ENCODE results near the gene UBAC2. TPM values are rescaled to one million over a fixed set of nuclear protein-coding genes. Genes with fewer than 3 reads are reported as not detected.
A peak's percentile ranks its signal among the peaks of the same experiment; 100 is the strongest.

UBAC2 gene
- polyA plus RNA-seq, 6 donors from 2014 or later, result 107 to 132 (median 115) TPM

DNA sequence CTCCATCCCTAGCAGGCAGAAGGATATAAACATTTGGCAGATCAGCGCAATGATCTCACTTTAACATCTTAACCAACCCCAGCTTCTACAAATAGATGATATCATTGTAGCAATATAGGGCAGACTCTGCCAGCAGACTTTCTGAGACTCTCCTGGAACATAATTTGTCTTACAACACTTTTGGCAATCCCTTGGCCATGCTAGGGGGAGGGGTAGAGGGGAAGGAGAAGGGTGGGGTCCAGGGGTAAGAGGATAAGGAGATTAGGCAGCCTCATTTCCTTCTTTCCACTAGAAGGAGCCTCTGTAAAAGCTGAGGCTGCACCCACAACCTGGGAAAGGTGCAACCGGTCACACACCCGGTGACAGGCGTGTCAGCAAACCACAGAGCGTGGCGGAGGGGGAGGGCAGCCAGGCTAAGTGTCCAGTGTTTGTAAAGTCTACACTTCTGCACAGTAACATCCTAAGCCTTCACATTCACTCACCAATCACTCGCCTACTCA is 8.7 kb upstream of the UBAC2 start:
- ATAC-seq (ENCODE audit: low read depth in 2 of 2), result no peak

DNA sequence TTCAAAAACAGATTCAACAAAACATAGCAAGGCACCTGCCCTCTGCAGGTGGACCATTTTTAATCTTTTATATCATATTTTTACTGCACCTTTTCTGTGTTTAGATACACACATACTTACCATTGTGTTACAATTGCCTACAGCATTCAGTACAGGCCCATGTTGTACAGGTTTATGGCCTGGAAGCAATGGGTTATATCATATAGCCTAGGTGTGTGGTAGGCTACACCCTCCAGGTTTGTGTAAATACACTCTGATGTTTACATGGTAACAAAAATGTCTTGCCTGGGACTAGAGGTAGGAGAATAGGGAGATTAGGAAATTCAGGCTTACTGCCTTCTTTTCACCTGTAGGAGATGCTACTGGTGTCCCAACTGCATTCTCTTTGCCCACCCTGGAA is 8.2 kb upstream of the UBAC2 start:
- H3K9me3 Mint-ChIP-seq, result no peaks in the 10 kb centered on the region
- H3K27me3 Mint-ChIP-seq, result no peaks in the 10 kb centered on the region
- H3K27ac Mint-ChIP-seq, result no peak overlapping the region
- no peak overlapping the region for H3K4me3 Mint-ChIP-seq
- no peaks in the 10 kb centered on the region for H3K36me3 Mint-ChIP-seq
- ATAC-seq (ENCODE audit: low read depth in 2 of 2), result no peak
- peaks cover 0 to 16% (median 13%) of the 10 kb centered on the region in 3 donors for H3K4me1 Mint-ChIP-seq
- no peak for DNase-seq

More for the DNA sequence above, 8.7 kb upstream of the UBAC2 start:
- no peak overlapping the region for H3K4me3 Mint-ChIP-seq
- H3K9me3 Mint-ChIP-seq, result no peaks in the 10 kb centered on the region
- H3K4me1 Mint-ChIP-seq, result peaks cover 0 to 16% (median 13%) of the 10 kb centered on the region in 3 donors
- H3K27me3 Mint-ChIP-seq, result no peaks in the 10 kb centered on the region
- H3K36me3 Mint-ChIP-seq, result no peaks in the 10 kb centered on the region
- no peak for DNase-seq
- H3K27ac Mint-ChIP-seq, result no peak overlapping the region

DNA sequence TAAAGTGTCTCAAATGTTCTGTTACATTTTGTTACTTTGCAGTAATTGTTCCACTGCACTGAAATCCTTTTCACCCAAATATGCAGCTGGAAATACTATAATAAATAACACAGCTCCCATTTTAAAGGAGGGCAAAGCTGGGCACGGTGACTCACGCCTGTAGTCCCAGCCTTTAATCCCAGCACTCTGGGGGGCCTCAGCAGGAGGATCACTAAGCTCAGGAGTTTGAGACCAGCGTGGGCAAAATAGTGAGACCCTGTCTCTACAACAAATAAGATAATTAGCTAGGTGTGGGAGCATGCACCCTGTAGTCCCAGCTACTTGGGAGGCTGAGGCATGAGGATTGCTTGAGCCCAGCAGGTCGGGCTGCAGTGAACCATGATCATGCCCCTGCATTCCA is 7.5 kb upstream of the UBAC2 start:
- ATAC-seq (ENCODE audit: low read depth in 2 of 2) (no peak), DNase-seq (no peak)
- no peaks in the 10 kb centered on the region for H3K36me3 Mint-ChIP-seq
- no peaks in the 10 kb centered on the region for H3K9me3 Mint-ChIP-seq
- peaks cover 0 to 18% (median 13%) of the 10 kb centered on the region in 3 donors for H3K4me1 Mint-ChIP-seq
- H3K4me3 Mint-ChIP-seq, result no peak overlapping the region
- no peak overlapping the region for H3K27ac Mint-ChIP-seq
- H3K27me3 Mint-ChIP-seq, result no peaks in the 10 kb centered on the region

DNA sequence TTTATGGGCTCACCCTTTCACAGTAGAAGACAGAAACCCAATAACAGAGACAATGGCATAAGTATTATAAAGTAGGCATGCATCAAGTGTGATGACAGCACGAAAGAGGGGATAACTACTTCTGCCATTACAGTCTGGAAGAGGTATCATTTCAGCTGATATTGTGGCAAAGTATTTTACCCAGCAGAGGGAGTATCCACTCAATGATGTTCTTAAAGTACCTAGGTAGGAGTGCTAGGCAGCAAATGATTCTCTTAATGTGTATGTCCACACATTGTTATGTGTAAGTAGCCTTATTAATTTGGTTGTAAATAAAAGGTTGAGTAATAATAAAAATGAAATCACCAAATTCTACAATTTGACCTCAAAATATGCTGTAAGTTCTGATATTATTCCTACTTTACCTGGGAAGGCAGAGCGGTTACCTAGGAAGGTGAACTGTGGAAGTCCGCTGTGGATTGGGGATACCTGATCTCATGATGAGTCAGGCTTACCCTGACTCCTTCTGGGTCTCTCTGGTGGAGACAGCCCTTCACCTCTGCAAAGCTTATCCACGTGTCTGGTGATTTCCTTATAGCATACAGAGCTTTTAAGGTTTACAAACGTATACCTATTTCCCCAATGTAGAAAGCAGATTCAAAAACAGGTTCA is 4.1 kb upstream of the UBAC2 start:
- ATAC-seq (ENCODE audit: low read depth in 2 of 2), result no peak
- DNase-seq, result peak; percentile 33
- no peaks in the 10 kb centered on the region for H3K9me3 Mint-ChIP-seq
- no peaks in the 10 kb centered on the region for H3K36me3 Mint-ChIP-seq
- H3K4me1 Mint-ChIP-seq, result peaks cover 10 to 36% (median 29%) of the 10 kb centered on the region in 3 donors
- peak overlapping the region in 2 of 6 donors; percentile 22 to 30 for H3K27ac Mint-ChIP-seq
- no peaks in the 10 kb centered on the region for H3K27me3 Mint-ChIP-seq
- H3K4me3 Mint-ChIP-seq, result peak overlapping the region in 1 of 8 donors; percentile 63

DNA sequence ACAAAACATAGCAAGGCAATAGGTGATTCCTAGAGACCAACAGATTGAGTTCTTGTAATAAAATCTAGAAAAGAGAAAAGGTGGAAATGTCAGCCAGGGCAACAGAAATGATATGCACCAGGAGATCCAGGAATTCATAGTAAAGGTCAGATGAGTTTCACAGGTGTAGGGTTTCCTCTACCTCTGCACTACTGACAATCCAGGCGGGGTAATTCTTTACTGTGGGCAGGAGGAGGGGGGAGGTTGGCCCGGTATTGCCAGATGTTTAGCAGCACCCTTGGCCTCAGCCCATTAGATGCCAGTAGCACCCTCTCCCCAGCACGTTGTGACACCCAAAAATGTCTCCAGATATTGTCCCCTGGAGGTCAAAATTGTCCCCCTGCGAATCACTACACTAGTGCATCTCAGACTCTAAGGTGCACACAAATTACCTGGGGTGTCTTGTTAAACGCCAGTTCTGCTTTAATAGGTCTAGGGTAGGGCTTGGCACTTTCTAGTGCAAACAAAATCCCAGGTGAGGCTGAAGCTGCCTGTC is 3.5 kb upstream of the UBAC2 start:
- no peaks in the 10 kb centered on the region for H3K36me3 Mint-ChIP-seq
- ATAC-seq (ENCODE audit: low read depth in 2 of 2), result no peak
- H3K27ac Mint-ChIP-seq, result peak overlapping the region in 3 of 6 donors; percentile 30 to 52 (median 38)
- no peaks in the 10 kb centered on the region for H3K9me3 Mint-ChIP-seq
- H3K27me3 Mint-ChIP-seq, result no peaks in the 10 kb centered on the region
- no peak for DNase-seq
- peak overlapping the region in 2 of 8 donors; percentile 15 to 63 for H3K4me3 Mint-ChIP-seq
- H3K4me1 Mint-ChIP-seq, result peaks cover 13 to 35% (median 29%) of the 10 kb centered on the region in 3 donors

DNA sequence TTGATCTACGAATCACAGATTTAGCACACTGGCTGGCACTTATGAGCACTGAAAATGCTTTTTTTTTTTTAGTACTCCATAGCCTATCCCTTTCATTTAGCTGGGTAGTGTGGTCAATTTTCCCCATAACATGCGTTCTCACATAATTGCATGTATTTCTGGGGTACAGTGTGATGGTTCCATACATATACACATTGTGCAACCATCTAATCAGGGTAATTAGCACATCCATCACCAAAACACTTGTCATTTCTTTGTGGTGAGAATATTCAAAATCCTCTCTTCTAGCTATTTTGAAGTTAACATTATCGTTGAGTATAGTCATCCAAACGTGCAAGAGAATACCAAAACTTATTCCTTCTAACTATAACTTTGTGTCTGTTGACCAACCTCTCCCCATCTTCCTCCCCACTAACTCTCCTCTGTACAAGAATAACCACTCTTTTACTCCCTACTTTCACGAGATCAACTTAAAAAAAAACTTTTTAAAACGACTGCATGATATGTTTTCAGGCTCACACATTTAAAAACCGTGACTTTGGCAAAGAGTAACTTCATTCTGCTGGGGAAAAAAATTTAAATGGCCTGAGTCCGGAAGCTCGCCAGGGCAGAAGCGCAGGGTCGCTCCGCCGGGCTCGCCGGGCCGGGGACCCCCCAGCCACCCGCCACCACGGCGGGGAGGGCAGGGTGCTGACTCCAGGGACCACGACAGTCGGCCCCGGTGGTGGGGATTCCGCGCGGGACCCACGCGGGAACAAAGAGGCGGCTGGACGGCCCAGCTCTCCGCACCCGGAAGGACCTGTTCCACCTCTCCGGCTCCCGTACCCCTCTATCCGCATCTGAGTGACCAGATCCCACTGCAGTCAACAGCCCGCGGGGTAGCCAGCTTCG is 868 bp upstream of the UBAC2 start:
- Mint-ChIP-seq H3K9me3 (no peaks in the 10 kb centered on the region), H3K27ac (peak overlapping the region; percentile 91 to 98 (median 96)), H3K27me3 (no peaks in the 10 kb centered on the region), H3K4me3 (peak overlapping the region; percentile 89 to 98 (median 93)), H3K4me1 (peaks cover 36 to 59% (median 54%) of the 10 kb centered on the region in 3 donors), H3K36me3 (peaks cover 0 to 5% of the 10 kb centered on the region in 2 donors)
- ATAC-seq (ENCODE audit: low read depth in 2 of 2) (peak in 1 of 2 donors; percentile 0), DNase-seq (no peak)

DNA sequence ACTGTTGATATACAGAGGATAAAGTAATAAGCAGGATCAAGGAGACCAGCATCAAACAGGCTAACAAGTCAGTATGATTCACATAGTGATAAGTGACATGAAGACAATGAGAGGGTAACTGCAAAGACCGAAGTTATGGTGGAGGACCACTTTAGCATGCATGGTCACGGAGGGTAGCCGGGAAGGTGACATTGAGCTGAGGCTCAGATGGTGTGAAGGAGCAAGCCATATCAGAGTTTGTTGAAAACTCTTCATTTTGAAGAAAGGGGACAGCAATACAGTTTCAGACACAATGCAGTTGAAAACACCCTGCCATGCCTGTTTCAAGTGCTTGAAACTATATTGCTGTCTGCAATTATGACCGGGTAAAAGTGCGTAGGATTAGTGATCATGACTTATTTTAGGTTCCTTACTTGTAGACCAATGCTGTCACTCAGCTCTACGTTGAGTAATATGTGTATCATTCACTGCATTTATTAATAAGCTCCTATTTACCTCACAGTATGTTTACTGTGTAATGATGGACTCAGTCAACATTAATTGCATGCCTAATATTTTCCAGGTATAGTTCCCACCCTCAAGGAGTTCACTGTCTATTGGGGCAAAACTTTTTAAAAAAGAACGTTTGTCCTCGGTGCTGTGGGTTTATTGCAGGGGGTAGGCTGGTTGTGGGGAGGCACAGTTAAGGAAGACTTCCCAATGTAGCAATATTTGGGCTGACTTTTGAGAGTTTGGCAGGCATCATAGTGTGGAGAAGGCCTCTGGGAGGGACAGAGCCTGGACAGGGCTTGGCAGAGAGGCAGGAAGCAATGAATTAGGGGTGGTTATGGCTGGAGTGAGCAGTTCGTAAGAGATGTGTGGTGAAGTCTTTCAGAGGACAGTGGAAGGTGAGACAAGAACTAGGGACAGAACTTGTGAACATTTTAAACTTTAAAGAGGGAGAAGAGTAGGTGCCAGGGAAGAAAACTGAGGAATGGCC is 3.2 kb downstream of the UBAC2 start:
- peak overlapping the region; percentile 71 to 91 (median 82) for H3K4me3 Mint-ChIP-seq
- H3K36me3 Mint-ChIP-seq, result peaks cover 11 to 26% of the 10 kb centered on the region in 2 donors
- no peaks in the 10 kb centered on the region for H3K9me3 Mint-ChIP-seq
- no peaks in the 10 kb centered on the region for H3K27me3 Mint-ChIP-seq
- H3K4me1 Mint-ChIP-seq, result peaks cover 70 to 87% (median 84%) of the 10 kb centered on the region in 3 donors
- ATAC-seq (ENCODE audit: low read depth in 2 of 2) (no peak), DNase-seq (no peak)
- H3K27ac Mint-ChIP-seq, result peak overlapping the region; percentile 82 to 98 (median 94)

DNA sequence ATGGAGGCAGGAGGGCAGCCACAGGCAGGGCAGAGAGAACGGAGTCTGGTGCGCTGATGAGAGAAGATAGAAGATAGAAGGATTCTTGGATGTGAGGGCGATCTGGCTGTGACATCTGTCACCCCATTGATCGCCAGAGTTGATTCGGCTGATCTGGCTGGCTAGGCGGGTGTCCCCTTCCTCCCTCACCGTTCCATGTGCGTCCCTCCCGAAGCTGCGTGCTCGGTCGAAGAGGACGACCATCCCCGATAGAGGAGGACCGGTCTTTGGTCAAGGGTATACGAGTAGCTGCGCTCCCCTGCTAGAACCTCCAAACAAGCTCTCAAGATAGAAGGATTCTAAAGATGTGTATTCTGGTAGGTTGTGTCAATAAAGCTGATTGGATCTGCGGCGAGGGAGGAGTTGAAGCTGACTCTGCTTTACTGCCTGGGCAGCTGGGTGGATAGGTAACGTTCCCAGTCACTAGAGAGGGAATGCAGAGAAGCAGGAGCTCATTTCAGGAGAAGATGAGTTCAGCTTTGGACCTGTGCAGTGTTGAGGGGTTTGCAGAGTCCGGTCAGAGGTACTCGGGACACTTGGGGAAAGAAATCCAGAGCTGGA is 5.1 kb downstream of the UBAC2 start:
- H3K9me3 Mint-ChIP-seq, result no peaks in the 10 kb centered on the region
- no peak for ATAC-seq (ENCODE audit: low read depth in 2 of 2)
- no peaks in the 10 kb centered on the region for H3K27me3 Mint-ChIP-seq
- peak overlapping the region; percentile 71 to 91 (median 82) for H3K4me3 Mint-ChIP-seq
- peaks cover 71 to 88% (median 82%) of the 10 kb centered on the region in 3 donors for H3K4me1 Mint-ChIP-seq
- peak overlapping the region; percentile 82 to 98 (median 94) for H3K27ac Mint-ChIP-seq
- H3K36me3 Mint-ChIP-seq, result peaks cover 12 to 26% of the 10 kb centered on the region in 2 donors
- no peak for DNase-seq

DNA sequence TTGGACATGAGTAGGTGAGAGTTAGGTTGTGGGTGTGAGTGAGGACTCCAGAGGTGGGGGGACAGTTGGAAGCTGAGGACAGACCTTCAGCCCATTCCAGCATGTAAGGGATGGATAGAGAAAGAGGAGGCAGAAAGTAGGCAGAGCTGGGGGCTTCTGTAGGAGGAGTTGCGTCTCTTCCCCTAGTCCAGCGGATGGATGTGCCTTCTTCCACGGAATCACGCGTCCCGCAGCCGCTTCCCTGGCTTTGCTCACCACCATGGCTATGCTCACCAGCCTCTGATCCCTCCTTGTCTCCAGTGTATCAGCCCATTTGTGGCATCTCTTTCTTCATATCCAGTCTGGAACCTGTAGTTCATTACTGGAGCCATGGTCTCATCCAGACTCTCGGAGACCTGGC is 5.6 kb downstream of the UBAC2 start:
- no peaks in the 10 kb centered on the region for H3K9me3 Mint-ChIP-seq
- peak overlapping the region in 5 of 8 donors; percentile 71 to 90 (median 76) for H3K4me3 Mint-ChIP-seq
- peak overlapping the region in 4 of 6 donors; percentile 18 to 88 (median 58) for H3K27ac Mint-ChIP-seq
- ATAC-seq (ENCODE audit: low read depth in 2 of 2), result no peak
- peaks cover 70 to 92% (median 80%) of the 10 kb centered on the region in 3 donors for H3K4me1 Mint-ChIP-seq
- H3K36me3 Mint-ChIP-seq, result peaks cover 15 to 26% of the 10 kb centered on the region in 2 donors
- DNase-seq, result no peak
- H3K27me3 Mint-ChIP-seq, result no peaks in the 10 kb centered on the region

DNA sequence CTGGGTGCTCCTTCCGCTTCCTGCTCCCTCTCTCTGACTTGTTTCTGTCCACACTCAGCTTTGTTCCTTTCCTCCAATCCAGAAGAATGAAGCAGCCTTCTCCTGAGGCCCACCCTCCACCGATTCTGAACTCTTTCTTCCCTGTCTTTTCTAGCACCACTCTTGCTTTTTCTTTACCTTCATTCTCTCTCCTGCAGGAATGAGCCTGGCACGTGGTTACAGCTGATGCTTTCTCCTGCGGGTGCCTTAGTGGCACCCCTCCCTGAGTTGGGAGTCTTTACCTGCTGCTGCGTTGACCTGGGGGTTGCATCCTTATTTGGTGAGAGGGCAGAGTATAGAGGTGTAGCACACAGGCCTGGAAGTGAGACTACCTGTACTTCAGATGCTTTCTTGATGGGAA is 6.2 kb downstream of the UBAC2 start:
- DNase-seq (no peak), ATAC-seq (ENCODE audit: low read depth in 2 of 2) (no peak)
- H3K4me3 Mint-ChIP-seq, result peak overlapping the region in 6 of 8 donors; percentile 22 to 90 (median 69)
- peaks cover 73 to 93% (median 78%) of the 10 kb centered on the region in 3 donors for H3K4me1 Mint-ChIP-seq
- H3K9me3 Mint-ChIP-seq, result no peaks in the 10 kb centered on the region
- H3K27ac Mint-ChIP-seq, result peak overlapping the region; percentile 3 to 93 (median 49)
- H3K27me3 Mint-ChIP-seq, result no peaks in the 10 kb centered on the region
- H3K36me3 Mint-ChIP-seq, result peaks cover 15 to 26% of the 10 kb centered on the region in 2 donors

DNA sequence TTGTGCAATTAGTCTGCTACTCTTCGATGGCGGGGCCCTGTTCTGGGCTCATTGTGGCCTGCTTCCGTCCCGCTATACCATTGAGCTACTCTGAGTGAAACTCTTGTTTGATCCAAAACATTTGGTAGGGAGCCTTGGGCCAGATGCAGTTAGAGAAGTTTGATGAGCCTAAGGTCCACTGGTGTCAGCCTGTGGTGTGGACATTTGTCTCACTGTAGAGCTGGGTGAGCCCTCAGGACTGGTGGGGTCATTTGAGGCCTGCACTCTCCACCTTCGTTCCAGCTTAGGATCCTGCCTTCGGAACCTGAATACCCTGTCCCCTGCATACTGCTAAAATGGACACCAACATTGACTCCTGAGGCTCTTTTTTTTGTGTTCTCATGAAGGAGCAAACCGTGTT is 6.9 kb downstream of the UBAC2 start:
- no peaks in the 10 kb centered on the region for H3K9me3 Mint-ChIP-seq
- ATAC-seq (ENCODE audit: low read depth in 2 of 2) (no peak), DNase-seq (no peak)
- peaks cover 15 to 26% of the 10 kb centered on the region in 2 donors for H3K36me3 Mint-ChIP-seq
- H3K4me1 Mint-ChIP-seq, result peaks cover 72 to 94% (median 78%) of the 10 kb centered on the region in 3 donors
- H3K27ac Mint-ChIP-seq, result peak overlapping the region in 1 of 6 donors; percentile 3
- H3K27me3 Mint-ChIP-seq, result no peaks in the 10 kb centered on the region
- H3K4me3 Mint-ChIP-seq, result peak overlapping the region in 2 of 8 donors; percentile 22 to 55

DNA sequence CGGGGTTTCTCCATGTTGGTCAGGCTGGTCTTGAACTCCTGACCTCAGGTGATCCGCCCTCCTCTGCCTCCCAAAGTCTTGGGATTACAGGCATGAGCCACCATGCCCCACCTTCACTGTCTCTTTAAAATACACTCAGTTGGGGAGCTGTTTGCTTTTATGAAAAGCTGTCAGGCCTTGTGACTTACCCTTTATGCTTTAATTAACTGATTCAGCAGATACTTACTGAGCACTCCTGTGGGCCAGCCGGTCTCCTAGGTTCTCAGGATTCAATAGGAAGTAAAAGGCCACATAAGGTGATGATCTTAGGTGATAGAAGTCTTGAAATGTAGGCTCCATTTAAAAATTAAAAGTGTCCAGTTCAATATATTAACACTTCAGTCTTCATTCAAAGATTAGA is 7.5 kb downstream of the UBAC2 start:
- no peaks in the 10 kb centered on the region for H3K9me3 Mint-ChIP-seq
- H3K4me1 Mint-ChIP-seq, result peaks cover 71 to 89% (median 71%) of the 10 kb centered on the region in 3 donors
- H3K27ac Mint-ChIP-seq, result peak overlapping the region in 2 of 6 donors; percentile 16 to 45
- ATAC-seq (ENCODE audit: low read depth in 2 of 2) (no peak), DNase-seq (no peak)
- peak overlapping the region in 1 of 8 donors; percentile 55 for H3K4me3 Mint-ChIP-seq
- no peaks in the 10 kb centered on the region for H3K27me3 Mint-ChIP-seq
- peaks cover 15 to 26% of the 10 kb centered on the region in 2 donors for H3K36me3 Mint-ChIP-seq

Data from naive B cell (primary cell).